Measurements from ENCODE around the gene GRB10.

GRB10 gene

DNA sequence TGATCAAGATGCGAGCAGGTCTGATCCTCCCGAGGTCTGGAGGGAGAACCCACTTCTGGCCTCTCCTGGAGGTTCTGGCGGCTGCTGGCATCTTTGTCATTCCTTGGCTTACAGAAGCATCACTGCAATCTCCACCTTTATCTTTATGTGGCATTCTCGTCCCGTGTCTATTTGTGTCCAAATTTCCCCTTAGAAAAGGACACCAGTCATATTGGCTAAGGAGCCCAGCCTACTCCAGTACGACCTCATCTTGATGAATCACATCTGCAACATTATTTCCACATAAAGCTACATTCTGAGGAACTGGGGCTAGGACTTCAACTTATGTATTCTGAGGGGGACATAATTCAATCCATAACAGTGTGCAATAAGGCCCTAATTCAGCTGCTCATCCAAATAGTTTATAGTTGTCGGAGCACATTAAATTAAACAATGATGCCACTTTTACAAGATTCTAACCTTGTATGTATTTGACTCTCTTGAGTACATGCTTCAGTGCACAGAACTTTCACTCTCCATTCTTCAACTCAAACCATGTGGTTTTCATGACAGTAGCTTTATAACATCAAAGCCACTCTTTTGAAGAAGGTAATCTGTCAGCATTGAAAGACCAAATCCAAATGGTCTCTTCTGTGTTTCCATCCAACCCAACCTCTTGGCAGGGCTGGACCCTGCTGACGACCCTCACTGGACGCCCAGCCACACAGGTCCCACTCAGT is 131.3 kb downstream of the GRB10 start:
- no peak for DNase-seq

GRCh38 chr7:50650057-50650664 is 132.5 kb downstream of the GRB10 start:
- DNase-seq, result no peak

GRCh38 chr7:50649259-50649885 is 133.3 kb downstream of the GRB10 start:
- no peak for DNase-seq

GRCh38 chr7:50648570-50649169 is 134.0 kb downstream of the GRB10 start:
- DNase-seq, result no peak

GRCh38 chr7:50648076-50648475 is 134.6 kb downstream of the GRB10 start:
- no peak for DNase-seq

DNA sequence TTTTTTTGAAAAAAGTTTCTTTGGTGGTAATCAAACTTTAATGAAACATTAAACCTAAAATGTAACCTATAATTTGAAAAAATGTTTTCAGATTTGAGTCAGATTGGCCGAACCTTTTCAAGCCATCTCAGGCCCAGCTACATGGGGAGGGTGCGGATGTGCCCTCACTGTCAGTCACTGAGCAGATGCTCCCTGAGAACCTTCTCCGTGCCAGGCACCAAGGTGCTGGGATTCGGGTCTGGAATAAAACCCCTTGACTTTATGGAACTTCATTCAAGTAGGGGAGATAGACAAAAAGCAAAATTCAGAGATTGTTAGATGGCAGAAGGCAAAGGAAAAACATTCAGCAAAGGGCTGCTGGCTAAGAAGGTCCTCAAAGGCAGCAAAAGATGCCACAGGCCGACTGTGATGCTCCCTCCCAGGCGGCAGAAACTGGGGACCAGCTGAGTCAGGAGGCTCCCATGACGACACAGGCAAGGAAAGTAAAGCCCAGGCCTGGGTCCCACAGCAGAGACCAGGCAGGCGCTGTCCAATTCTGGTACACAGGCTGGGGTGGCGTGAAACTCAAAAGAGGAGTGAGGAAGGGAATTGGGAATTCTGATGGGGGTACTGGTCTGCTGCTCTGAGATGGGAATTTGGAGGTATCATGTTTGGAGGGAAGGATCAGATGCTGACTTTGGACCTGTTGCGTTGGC is 135.3 kb downstream of the GRB10 start:
- DNase-seq, result no peak

- DNase-seq, result no peak
These were observed 136.6 kb downstream of the GRB10 start for GRCh38 chr7:50646069-50646468.

DNA sequence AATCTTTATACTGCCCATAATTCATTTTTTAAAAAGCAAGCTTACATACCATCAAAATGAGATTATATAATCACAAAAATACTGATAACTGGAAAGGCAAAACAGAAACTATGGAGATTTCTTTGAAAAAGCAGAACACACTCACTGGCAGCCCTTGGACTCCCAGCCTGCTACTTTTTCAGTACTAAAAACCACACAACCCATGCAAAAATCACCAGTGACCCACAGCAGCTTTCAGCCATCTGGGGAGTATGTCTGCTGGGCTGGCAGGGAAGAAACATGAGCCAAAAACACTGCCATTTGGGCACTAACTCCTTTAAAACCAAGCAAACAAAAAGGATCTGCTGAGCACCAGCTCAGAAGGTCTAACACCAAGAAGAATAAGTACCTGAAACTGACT is 137.5 kb downstream of the GRB10 start:
- DNase-seq, result no peak

- no peak for DNase-seq
These were observed 138.1 kb downstream of the GRB10 start for GRCh38 chr7:50644586-50644985.

DNA sequence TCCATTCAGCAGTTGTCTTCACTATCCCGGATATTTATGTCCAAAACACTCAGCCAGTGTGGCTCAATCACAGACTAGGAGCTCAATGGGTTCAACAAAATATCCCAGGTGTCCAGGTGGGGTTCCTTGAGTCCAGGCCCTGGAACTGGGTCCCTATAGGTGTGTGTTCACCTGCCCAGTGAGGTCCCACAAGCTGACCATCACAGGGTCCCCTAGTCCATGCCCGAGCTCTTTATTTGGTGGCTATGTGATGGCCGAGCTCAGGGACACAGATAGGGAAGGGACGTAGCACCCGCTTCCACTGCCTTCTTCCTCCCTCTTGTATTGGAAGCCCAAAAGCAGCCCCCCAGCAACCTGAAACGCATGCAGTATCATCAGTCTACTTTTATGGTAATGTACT is 138.6 kb downstream of the GRB10 start:
- no peak for DNase-seq

DNA sequence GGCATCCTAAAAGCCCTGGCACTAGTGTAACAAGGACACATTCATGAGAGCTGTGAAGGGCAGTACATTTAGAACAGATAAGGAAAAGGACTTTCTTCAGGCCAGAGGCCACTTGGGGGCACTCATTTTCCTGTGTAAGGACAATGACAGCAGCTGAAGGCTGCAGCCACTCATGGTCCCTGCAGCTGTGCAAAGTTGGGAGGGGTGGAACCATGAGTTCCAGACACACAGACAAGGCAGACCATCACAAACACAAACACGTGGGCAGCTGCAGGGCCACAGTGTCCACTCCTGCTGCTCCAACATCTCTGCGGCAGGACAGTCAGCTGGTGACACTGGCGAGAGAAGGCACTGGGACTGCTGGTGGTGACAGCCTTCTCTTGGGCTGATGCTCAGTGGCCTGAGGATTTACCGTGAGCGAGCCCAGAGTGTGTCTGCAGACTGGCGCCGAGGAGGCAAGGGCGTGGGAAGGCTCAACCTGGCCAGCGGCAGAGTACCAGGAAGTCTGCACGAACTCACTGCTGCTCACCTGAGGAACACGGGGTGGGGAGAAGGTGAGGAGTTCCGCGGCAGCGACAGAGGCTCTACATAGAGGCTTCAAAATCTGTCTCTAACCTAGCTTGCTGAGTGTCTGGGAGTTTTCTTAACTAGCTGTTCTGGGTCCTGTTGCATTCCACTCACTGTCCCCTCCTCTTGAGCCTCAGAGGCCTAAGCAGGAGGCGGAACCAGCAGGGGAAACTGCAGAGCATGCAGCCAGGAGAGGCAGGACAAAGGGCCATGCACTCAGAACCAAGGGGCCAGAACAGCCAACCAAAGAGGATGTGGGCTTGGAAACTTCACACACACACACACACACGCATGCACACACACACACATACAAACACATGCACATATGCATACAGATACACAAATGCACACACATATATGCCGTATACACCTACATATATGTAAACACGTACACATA is 141.0 kb downstream of the GRB10 start:
- no peak for DNase-seq

DNA sequence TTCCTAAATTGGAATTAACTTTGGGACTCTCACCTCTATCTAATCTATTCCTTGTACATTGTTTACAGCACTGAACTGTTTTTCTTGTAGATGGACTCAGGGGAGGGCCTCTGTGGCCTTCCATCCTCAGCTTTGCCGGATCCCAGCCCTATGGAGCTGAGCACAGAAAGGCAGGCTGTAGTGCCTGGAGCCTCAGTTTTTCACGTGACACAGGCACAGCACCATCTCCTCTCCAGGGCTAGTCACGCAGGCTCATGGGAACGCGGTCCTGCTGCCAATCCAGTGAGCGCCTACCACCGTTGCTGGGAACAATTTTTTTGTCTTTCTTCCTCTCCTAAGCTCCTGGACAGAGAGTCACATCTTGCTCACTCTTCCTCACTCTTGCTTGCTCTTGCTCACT is 141.9 kb downstream of the GRB10 start:
- DNase-seq, result no peak

- no peak for DNase-seq
These were observed 142.4 kb downstream of the GRB10 start for GRCh38 chr7:50640256-50640655.

- no peak for DNase-seq
These were observed 144.7 kb downstream of the GRB10 start for GRCh38 chr7:50637725-50638643.

- no peak for DNase-seq
These were observed 148.3 kb downstream of the GRB10 start for GRCh38 chr7:50634378-50634777.

GRCh38 chr7:50633414-50633710 is 149.3 kb downstream of the GRB10 start:
- DNase-seq, result no peak

DNA sequence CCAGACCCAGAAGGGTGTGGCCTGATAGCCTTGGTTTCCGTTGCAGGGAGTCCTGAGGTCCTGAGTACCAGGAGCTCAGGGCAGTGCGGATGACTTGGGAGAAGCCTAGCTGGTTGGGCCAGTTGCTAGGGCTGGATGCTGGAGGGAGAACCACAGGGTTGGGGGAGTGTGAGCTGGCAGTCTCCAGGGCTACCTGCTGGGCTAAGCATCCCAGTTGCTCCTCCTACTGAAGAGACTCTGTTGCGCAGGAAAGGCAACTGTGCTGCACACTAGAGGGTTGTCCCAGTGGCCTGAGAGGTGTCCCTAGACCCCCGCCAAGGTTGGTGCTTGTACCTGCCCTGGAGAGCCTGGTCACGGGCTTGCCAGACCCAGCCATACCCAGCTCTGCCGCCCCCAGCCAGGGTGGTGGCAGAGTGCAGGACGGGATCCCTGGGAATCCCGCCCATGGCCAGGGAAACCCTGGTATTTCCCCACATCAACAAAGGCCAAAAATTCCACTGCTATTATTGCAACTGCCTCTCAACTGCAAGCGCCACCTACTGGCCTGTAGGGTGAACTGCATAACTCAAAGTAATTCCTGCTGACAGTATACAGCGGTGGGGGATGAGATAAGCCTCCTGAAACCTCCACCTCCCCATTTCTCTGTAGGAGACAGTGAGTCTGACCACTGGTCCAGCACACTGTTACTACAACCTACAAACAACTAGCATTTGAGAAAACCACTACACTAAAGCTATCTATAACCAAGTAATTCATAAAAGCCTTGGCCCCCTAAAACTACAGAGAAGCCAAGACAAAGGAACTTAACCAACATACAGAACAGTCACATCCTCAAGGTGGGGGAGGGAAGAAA is 149.9 kb downstream of the GRB10 start:
- peak; percentile 52 for DNase-seq

DNA sequence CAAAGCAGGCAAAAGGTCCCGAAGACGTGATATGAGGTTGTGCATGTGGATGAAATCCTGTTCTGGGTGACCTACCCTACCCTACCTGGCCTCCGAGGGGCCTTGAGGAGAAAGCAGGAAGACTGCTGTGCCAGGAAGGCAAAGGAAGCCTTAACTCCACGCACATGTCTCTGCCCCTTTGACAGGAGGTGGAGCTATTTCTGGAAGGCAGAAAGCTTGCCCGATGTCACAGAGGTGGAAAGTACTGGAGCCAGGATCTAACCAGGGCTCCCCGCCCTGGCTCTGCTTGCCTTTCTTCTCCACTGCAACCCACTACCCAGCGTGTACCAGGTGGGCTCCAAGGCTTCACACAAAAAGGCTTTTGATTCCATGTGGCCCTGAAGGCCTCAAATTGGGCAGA is 151.1 kb downstream of the GRB10 start:
- DNase-seq, result no peak

- no peak for DNase-seq
These were observed 151.6 kb downstream of the GRB10 start for GRCh38 chr7:50631100-50631499.

DNA sequence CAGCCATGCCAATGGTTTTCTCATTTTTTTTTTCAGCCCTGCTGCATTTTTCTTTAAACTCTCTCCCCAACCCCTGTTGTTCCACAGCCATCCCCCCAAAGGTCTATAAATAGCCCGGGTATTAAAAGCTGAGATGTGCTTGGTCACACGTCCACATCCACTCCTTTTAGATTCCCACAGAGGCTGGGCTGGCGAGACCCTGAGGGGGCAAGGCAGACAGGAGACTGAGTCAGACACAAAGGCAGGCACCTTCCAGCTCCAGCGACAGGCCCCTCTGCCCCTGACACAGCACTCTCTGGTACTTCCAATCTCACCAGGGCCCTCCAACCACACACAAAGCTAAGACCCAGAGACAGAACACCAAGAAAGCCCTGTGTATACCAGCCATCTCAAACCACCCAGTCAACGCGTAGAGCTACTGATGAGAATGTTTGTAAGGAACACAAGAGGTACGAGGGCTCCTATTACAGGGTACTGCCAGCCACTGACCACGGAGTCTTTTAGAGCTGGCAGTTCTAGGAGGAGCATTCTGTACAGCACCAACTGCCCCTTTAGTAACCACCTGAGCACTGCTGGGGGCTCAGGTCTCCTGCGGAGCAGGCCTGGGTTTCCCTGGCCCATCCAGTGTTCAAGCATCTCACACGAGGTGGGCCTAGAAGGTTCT is 153.3 kb downstream of the GRB10 start:
- no peak for DNase-seq

All from RPMI8226 (cell line).